Measurements from ENCODE around the gene PID1. TPM values are rescaled to one million over a fixed set of nuclear protein-coding genes. Genes with fewer than 3 reads are reported as not detected.

The PID1 gene
- total RNA-seq, 1 donor from 2014 or later = 25.1 TPM

GRCh38 chr2:229057976-229058553 is 213.0 kb downstream of the PID1 start:
- H3K27ac ChIP-seq (ENCODE audit: low read depth, low read length) = no peak overlapping the region
- H3K27me3 ChIP-seq (ENCODE audit: control insufficient read depth in 3 of 3, insufficient read depth in 3 of 3, low read length in 3 of 3) = no peaks in the 10 kb centered on the region
- no peak overlapping the region for H3K4me3 ChIP-seq (ENCODE audit: low read length in 3 of 3)
- no peaks in the 10 kb centered on the region for H3K4me1 ChIP-seq (ENCODE audit: control insufficient read depth in 3 of 3, insufficient read depth in 3 of 3, low read length in 3 of 3)
- H3K36me3 ChIP-seq (ENCODE audit: control insufficient read depth in 3 of 3, insufficient read depth in 3 of 3, low read length in 3 of 3) = no peaks in the 10 kb centered on the region
- no peak overlapping the region for H3K9ac ChIP-seq (ENCODE audit: low read depth in 1 of 3, low read length in 3 of 3)
- no peaks in the 10 kb centered on the region for H3K9me3 ChIP-seq (ENCODE audit: control insufficient read depth in 3 of 3, low read length in 3 of 3)

GRCh38 chr2:229054311-229054710 is 216.8 kb downstream of the PID1 start:
- Histone ChIP-seq H3K27me3 (ENCODE audit: control insufficient read depth in 3 of 3, insufficient read depth in 3 of 3, low read length in 3 of 3) (no peaks in the 10 kb centered on the region), H3K4me1 (ENCODE audit: control insufficient read depth in 3 of 3, insufficient read depth in 3 of 3, low read length in 3 of 3) (no peaks in the 10 kb centered on the region), H3K27ac (ENCODE audit: low read depth, low read length) (no peak overlapping the region), H3K4me3 (ENCODE audit: low read length in 3 of 3) (no peak overlapping the region), H3K9ac (ENCODE audit: low read depth in 1 of 3, low read length in 3 of 3) (no peak overlapping the region), H3K36me3 (ENCODE audit: control insufficient read depth in 3 of 3, insufficient read depth in 3 of 3, low read length in 3 of 3) (no peaks in the 10 kb centered on the region), H3K9me3 (ENCODE audit: control insufficient read depth in 3 of 3, low read length in 3 of 3) (no peaks in the 10 kb centered on the region)

- Histone ChIP-seq H3K9ac (ENCODE audit: low read depth in 1 of 3, low read length in 3 of 3) (no peak overlapping the region), H3K9me3 (ENCODE audit: control insufficient read depth in 3 of 3, low read length in 3 of 3) (no peaks in the 10 kb centered on the region), H3K36me3 (ENCODE audit: control insufficient read depth in 3 of 3, insufficient read depth in 3 of 3, low read length in 3 of 3) (no peaks in the 10 kb centered on the region), H3K4me3 (ENCODE audit: low read length in 3 of 3) (no peak overlapping the region), H3K27ac (ENCODE audit: low read depth, low read length) (no peak overlapping the region), H3K4me1 (ENCODE audit: control insufficient read depth in 3 of 3, insufficient read depth in 3 of 3, low read length in 3 of 3) (no peaks in the 10 kb centered on the region), H3K27me3 (ENCODE audit: control insufficient read depth in 3 of 3, insufficient read depth in 3 of 3, low read length in 3 of 3) (no peaks in the 10 kb centered on the region)
Measured at GRCh38 chr2:229051798-229052197, 219.3 kb downstream of the PID1 start.

- H3K27ac ChIP-seq (ENCODE audit: low read depth, low read length) = no peak overlapping the region
- H3K36me3 ChIP-seq (ENCODE audit: control insufficient read depth in 3 of 3, insufficient read depth in 3 of 3, low read length in 3 of 3) = no peaks in the 10 kb centered on the region
- H3K9ac ChIP-seq (ENCODE audit: low read depth in 1 of 3, low read length in 3 of 3) = no peak overlapping the region
- no peaks in the 10 kb centered on the region for H3K9me3 ChIP-seq (ENCODE audit: control insufficient read depth in 3 of 3, low read length in 3 of 3)
- no peak overlapping the region for H3K4me3 ChIP-seq (ENCODE audit: low read length in 3 of 3)
- H3K27me3 ChIP-seq (ENCODE audit: control insufficient read depth in 3 of 3, insufficient read depth in 3 of 3, low read length in 3 of 3) = no peaks in the 10 kb centered on the region
- H3K4me1 ChIP-seq (ENCODE audit: control insufficient read depth in 3 of 3, insufficient read depth in 3 of 3, low read length in 3 of 3) = no peaks in the 10 kb centered on the region
Measured at GRCh38 chr2:229050133-229050532, 221.0 kb downstream of the PID1 start.

GRCh38 chr2:229048134-229048533 is 223.0 kb downstream of the PID1 start:
- no peaks in the 10 kb centered on the region for H3K9me3 ChIP-seq (ENCODE audit: control insufficient read depth in 3 of 3, low read length in 3 of 3)
- no peak overlapping the region for H3K4me3 ChIP-seq (ENCODE audit: low read length in 3 of 3)
- H3K4me1 ChIP-seq (ENCODE audit: control insufficient read depth in 3 of 3, insufficient read depth in 3 of 3, low read length in 3 of 3) = no peaks in the 10 kb centered on the region
- H3K27me3 ChIP-seq (ENCODE audit: control insufficient read depth in 3 of 3, insufficient read depth in 3 of 3, low read length in 3 of 3) = no peaks in the 10 kb centered on the region
- H3K9ac ChIP-seq (ENCODE audit: low read depth in 1 of 3, low read length in 3 of 3) = no peak overlapping the region
- no peaks in the 10 kb centered on the region for H3K36me3 ChIP-seq (ENCODE audit: control insufficient read depth in 3 of 3, insufficient read depth in 3 of 3, low read length in 3 of 3)
- no peak overlapping the region for H3K27ac ChIP-seq (ENCODE audit: low read depth, low read length)

- Histone ChIP-seq H3K4me3 (ENCODE audit: low read length in 3 of 3) (no peak overlapping the region), H3K9me3 (ENCODE audit: control insufficient read depth in 3 of 3, low read length in 3 of 3) (no peaks in the 10 kb centered on the region), H3K4me1 (ENCODE audit: control insufficient read depth in 3 of 3, insufficient read depth in 3 of 3, low read length in 3 of 3) (no peaks in the 10 kb centered on the region), H3K36me3 (ENCODE audit: control insufficient read depth in 3 of 3, insufficient read depth in 3 of 3, low read length in 3 of 3) (no peaks in the 10 kb centered on the region), H3K27ac (ENCODE audit: low read depth, low read length) (no peak overlapping the region), H3K27me3 (ENCODE audit: control insufficient read depth in 3 of 3, insufficient read depth in 3 of 3, low read length in 3 of 3) (no peaks in the 10 kb centered on the region), H3K9ac (ENCODE audit: low read depth in 1 of 3, low read length in 3 of 3) (no peak overlapping the region)
Measured at GRCh38 chr2:229045671-229046070, 225.4 kb downstream of the PID1 start.

GRCh38 chr2:229044581-229044980 is 226.5 kb downstream of the PID1 start:
- no peaks in the 10 kb centered on the region for H3K27me3 ChIP-seq (ENCODE audit: control insufficient read depth in 3 of 3, insufficient read depth in 3 of 3, low read length in 3 of 3)
- H3K4me3 ChIP-seq (ENCODE audit: low read length in 3 of 3) = no peak overlapping the region
- H3K9ac ChIP-seq (ENCODE audit: low read depth in 1 of 3, low read length in 3 of 3) = no peak overlapping the region
- H3K9me3 ChIP-seq (ENCODE audit: control insufficient read depth in 3 of 3, low read length in 3 of 3) = no peaks in the 10 kb centered on the region
- no peaks in the 10 kb centered on the region for H3K4me1 ChIP-seq (ENCODE audit: control insufficient read depth in 3 of 3, insufficient read depth in 3 of 3, low read length in 3 of 3)
- H3K27ac ChIP-seq (ENCODE audit: low read depth, low read length) = no peak overlapping the region
- H3K36me3 ChIP-seq (ENCODE audit: control insufficient read depth in 3 of 3, insufficient read depth in 3 of 3, low read length in 3 of 3) = no peaks in the 10 kb centered on the region

- Histone ChIP-seq H3K4me3 (ENCODE audit: low read length in 3 of 3) (no peak overlapping the region), H3K36me3 (ENCODE audit: control insufficient read depth in 3 of 3, insufficient read depth in 3 of 3, low read length in 3 of 3) (no peaks in the 10 kb centered on the region), H3K9ac (ENCODE audit: low read depth in 1 of 3, low read length in 3 of 3) (no peak overlapping the region), H3K9me3 (ENCODE audit: control insufficient read depth in 3 of 3, low read length in 3 of 3) (no peaks in the 10 kb centered on the region), H3K4me1 (ENCODE audit: control insufficient read depth in 3 of 3, insufficient read depth in 3 of 3, low read length in 3 of 3) (no peaks in the 10 kb centered on the region), H3K27ac (ENCODE audit: low read depth, low read length) (no peak overlapping the region), H3K27me3 (ENCODE audit: control insufficient read depth in 3 of 3, insufficient read depth in 3 of 3, low read length in 3 of 3) (no peaks in the 10 kb centered on the region)
Measured at GRCh38 chr2:229043681-229044080, 227.4 kb downstream of the PID1 start.

- Histone ChIP-seq H3K9me3 (ENCODE audit: control insufficient read depth in 3 of 3, low read length in 3 of 3) (no peaks in the 10 kb centered on the region), H3K4me1 (ENCODE audit: control insufficient read depth in 3 of 3, insufficient read depth in 3 of 3, low read length in 3 of 3) (no peaks in the 10 kb centered on the region), H3K9ac (ENCODE audit: low read depth in 1 of 3, low read length in 3 of 3) (no peak overlapping the region), H3K27me3 (ENCODE audit: control insufficient read depth in 3 of 3, insufficient read depth in 3 of 3, low read length in 3 of 3) (no peaks in the 10 kb centered on the region), H3K27ac (ENCODE audit: low read depth, low read length) (no peak overlapping the region), H3K4me3 (ENCODE audit: low read length in 3 of 3) (no peak overlapping the region), H3K36me3 (ENCODE audit: control insufficient read depth in 3 of 3, insufficient read depth in 3 of 3, low read length in 3 of 3) (no peaks in the 10 kb centered on the region)
Measured at GRCh38 chr2:229042349-229042748, 228.7 kb downstream of the PID1 start.

GRCh38 chr2:229041691-229042090 is 229.4 kb downstream of the PID1 start:
- no peak overlapping the region for H3K9ac ChIP-seq (ENCODE audit: low read depth in 1 of 3, low read length in 3 of 3)
- no peak overlapping the region for H3K4me3 ChIP-seq (ENCODE audit: low read length in 3 of 3)
- H3K9me3 ChIP-seq (ENCODE audit: control insufficient read depth in 3 of 3, low read length in 3 of 3) = no peaks in the 10 kb centered on the region
- no peaks in the 10 kb centered on the region for H3K4me1 ChIP-seq (ENCODE audit: control insufficient read depth in 3 of 3, insufficient read depth in 3 of 3, low read length in 3 of 3)
- no peaks in the 10 kb centered on the region for H3K27me3 ChIP-seq (ENCODE audit: control insufficient read depth in 3 of 3, insufficient read depth in 3 of 3, low read length in 3 of 3)
- H3K36me3 ChIP-seq (ENCODE audit: control insufficient read depth in 3 of 3, insufficient read depth in 3 of 3, low read length in 3 of 3) = no peaks in the 10 kb centered on the region
- no peak overlapping the region for H3K27ac ChIP-seq (ENCODE audit: low read depth, low read length)

- Histone ChIP-seq H3K9ac (ENCODE audit: low read depth in 1 of 3, low read length in 3 of 3) (no peak overlapping the region), H3K9me3 (ENCODE audit: control insufficient read depth in 3 of 3, low read length in 3 of 3) (no peaks in the 10 kb centered on the region), H3K4me1 (ENCODE audit: control insufficient read depth in 3 of 3, insufficient read depth in 3 of 3, low read length in 3 of 3) (no peaks in the 10 kb centered on the region)
Measured at GRCh38 chr2:229037621-229038020, 233.5 kb downstream of the PID1 start.

More at GRCh38 chr2:229037621-229038020, 233.5 kb downstream of the PID1 start:
- H3K36me3 ChIP-seq (ENCODE audit: control insufficient read depth in 3 of 3, insufficient read depth in 3 of 3, low read length in 3 of 3) = no peaks in the 10 kb centered on the region
- H3K27me3 ChIP-seq (ENCODE audit: control insufficient read depth in 3 of 3, insufficient read depth in 3 of 3, low read length in 3 of 3) = no peaks in the 10 kb centered on the region
- no peak overlapping the region for H3K27ac ChIP-seq (ENCODE audit: low read depth, low read length)
- H3K4me3 ChIP-seq (ENCODE audit: low read length in 3 of 3) = no peak overlapping the region
